GM19025 (cell line): ENCODE data around the gene PLSCR3.
A peak's percentile ranks its signal among the peaks of the same experiment; 100 is the strongest.

Source experiments
- ATAC-seq: cut with Tn5 transposase; IDR thresholded peaks from one replicate; pipeline ENCODE4 v1.9.1; 2021; ENCODE audit warnings: mild to moderate bottlenecking, low read depth, moderate library complexity; ENCODE audit not compliant: unreplicated experiment

PLSCR3 gene

DNA sequence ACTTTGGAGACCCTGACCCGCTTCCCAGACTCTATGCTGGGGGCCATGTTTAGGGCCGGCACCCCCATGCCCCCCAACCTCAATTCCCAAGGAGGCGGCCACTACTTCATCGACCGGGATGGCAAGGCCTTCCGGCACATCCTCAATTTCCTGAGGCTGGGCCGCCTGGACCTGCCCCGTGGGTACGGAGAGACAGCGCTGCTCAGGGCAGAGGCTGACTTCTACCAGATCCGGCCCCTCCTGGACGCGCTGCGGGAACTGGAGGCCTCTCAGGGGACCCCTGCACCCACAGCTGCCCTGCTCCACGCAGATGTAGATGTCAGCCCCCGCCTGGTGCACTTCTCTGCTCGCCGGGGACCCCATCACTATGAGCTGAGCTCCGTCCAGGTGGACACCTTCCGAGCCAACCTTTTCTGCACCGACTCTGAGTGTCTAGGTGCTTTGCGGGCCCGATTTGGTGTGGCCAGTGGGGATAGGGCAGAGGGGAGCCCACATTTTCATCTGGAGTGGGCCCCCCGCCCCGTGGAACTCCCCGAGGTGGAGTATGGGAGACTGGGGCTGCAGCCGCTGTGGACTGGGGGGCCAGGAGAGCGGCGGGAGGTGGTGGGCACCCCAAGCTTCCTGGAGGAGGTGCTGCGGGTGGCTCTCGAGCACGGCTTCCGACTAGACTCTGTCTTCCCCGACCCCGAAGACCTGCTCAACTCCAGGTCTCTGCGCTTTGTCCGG is 41.3 kb downstream of the PLSCR3 start:
- no peak for ATAC-seq

- no peak for ATAC-seq
Measured at GRCh38 chr17:7352503-7352889, 41.8 kb downstream of the PLSCR3 start.

DNA sequence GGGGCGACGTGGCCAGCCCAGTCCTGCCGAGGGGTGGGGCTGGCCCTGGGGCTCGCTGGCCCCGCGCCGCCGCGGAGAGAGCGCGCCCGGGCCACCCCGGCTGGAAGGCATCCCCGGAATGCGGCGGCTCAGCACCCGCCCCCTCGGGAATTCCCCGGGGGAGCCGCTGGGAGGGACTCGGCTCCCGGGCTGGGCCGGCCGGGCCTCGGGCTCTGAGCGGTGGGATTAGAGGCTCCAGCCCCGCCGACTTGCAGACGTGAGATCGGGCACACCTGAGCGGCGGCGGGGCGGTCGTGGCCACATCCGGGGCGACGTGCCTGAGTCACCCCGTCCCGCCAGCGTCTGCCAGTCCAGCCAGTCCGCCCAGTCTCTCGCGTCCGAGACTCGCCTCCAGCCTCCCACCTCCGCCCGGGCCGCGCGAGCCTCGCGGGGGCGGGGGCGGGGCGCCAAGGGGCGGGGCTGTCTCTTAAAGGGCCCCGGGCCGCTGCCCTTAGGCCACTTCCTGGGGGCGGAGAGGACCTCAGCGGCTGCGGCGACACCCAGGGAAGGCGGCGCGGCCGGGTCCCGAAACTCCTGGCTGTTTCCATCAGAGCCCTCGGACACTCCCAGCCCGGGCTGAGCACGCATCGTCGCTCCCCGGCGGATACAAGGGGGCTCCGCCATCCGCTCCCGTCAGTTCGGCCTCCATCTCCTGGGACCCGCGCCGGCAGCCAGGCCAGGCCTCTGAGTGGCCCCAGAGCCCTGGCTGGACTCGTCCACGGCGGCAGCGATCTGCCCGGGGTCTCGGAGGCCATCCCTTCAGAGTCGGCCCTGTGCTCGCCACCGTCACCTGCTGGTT is 42.4 kb downstream of the PLSCR3 start, which contains the start of gene KCTD11:
KCTD11 (plus strand) TSS at position 498 of the 838 bp plus-strand sequence.
- ATAC-seq: peak; percentile 65

GRCh38 chr17:7348478-7349242 is 45.7 kb downstream of the PLSCR3 start:
- ATAC-seq: no peak

DNA sequence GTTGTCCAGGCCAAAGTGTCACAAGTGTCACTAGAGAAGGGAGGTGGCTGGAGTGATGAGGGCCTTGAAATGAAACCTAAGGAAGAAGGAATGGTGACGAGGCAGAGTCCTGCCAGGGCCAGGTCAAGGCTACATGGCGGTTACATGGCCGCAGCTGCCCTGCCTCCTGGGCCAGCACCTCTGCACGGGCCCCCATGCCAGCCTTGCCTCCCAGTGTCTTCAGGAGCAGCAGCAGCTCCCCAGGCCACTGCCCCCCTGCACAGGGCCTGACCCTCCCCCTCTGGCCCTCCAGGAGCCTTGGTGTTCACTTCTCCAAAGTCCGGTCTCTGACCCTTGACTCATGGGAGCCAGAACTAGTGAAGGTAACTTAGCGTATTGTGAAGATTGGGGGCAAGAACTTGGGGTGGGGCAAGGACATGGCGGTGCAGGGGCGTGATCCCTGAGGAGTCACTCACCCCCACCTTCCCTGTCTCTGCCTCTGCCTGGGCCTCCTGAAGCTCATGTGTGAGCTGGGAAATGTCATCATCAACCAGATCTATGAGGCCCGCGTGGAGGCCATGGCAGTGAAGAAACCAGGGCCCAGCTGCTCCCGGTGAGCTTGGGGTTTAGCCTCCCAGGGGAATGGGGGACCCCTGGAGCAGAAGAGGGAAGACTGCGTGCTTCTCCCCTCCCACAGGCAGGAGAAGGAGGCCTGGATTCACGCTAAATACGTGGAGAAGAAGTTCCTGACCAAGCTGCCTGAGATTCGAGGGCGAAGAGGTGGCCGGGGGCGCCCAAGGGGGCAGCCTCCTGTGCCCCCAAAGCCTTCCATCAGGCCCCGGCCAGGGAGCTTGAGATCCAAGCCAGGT is 46.5 kb downstream of the PLSCR3 start:
- ATAC-seq: no peak

DNA sequence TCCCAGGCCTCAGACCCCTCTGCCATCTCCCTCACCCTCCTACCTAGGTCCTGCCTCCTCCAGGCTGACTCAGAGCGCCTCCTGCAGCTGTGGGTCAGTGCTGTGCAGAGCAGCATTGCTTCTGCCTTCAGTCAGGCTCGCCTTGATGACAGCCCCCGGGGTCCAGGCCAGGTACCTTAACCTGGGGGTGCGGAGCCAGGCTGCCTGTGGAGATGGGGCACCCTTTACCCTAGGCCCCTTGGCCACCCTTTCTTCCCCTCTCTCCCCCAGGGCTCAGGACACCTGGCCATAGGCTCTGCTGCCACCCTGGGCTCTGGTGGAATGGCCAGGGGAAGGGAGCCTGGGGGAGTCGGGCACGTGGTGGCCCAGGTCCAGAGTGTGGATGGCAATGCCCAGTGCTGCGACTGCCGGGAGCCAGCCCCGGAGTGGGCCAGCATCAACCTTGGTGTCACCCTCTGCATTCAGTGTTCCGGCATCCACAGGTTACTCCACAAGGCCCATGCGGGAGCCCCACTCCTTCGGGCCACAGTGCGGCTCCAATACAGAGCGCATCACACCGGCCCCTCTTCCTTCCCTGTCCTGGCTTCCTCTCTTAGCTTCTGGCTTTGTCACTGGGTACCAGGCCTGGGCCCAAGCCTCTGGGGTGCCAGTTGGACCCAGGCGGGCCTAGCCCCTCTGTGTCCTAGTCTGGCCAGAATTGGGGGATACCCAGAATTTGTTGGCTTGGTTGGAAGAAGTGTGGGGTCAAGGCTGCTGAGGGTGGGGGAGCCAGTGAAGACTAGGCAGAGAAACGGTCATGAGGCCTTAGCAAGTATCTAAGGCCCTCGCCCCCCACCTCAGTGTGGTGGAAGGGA is 47.3 kb downstream of the PLSCR3 start:
- ATAC-seq: no peak

DNA sequence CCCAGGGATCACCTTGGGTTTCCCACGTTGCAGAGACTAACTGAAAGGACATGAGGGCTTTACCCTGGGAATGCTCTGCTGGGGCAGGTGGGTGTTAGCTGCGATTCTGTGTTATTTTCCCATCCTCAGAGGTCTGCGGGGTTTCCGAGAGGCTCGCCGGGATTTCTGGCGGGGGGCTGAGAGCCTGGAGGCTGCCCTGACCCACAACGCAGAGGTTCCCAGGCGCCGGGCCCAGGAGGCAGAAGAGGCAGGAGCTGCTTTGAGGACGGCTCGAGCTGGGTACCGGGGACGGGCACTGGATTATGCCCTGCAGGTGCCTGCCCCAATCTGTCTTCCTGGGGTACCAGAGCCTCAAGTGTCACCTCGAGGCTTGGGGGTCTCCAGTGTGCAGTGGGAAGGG is 51.1 kb downstream of the PLSCR3 start:
- ATAC-seq: no peak

DNA sequence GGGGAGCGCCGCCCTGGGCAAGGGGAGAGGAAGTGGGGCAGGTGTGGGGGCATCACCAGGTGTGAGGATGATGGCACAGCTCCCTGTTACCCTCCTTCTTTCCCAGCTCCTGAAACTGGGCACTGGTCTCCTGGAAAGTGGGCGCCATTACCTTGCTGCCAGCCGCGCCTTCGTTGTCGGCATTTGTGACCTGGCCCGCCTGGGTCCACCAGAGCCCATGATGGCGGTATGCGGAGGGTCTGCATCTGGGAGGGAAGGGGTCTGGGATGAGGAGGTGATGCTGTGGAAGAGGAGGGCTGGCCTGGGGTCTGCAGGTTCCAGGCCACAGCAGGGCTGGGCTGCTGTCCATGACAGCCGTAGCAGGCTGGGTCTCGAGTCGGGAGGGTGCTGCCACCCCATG is 52.5 kb downstream of the PLSCR3 start:
- no peak for ATAC-seq

- ATAC-seq: no peak
Measured at GRCh38 chr17:7340179-7340578, 54.1 kb downstream of the PLSCR3 start.
